IMR-90 (cell line): ENCODE measurements around the gene ROS1. TPM values are rescaled to one million over a fixed set of nuclear protein-coding genes. Genes with fewer than 3 reads are reported as not detected.

Experiments
- ATAC-seq: fragments of 200-7000 bp; cut with Tn5 transposase; 2 replicates; pipeline ENCODE4 v1.9.1; 2020; ENCODE audit warnings: low read depth, mild to moderate bottlenecking, moderate library complexity
- BruUV-seq: library from RNA; stranded (reverse); fragments of 400-500 nt; replicated peaks from 2 replicates; lab custom pipeline; 2021; lab: Mats Ljungman, UMichigan
- CTCF ChIA-PET: fragments of 300-600 bp; formaldehyde crosslinking; extraction: SDS; loops from one replicate; lab custom pipeline; 2021; ENCODE audit warnings: antibody characterized with exemption; lab: Yijun Ruan, JAX
- POLR2A ChIA-PET: fragments of 300-600 bp; sonication (Branson Sonifier 250); formaldehyde crosslinking; loops from one replicate; lab custom pipeline; 2022; ENCODE audit warnings: antibody characterized with exemption; ENCODE audit not compliant: unreplicated experiment; lab: Charles Lee
- DNase-seq: peaks from one replicate; pipeline ENCODE4 v3.0.0; 2013
- H2AFZ ChIP-seq: replicated peaks from 2 replicates; pipeline ENCODE3; 2013; ENCODE audit warnings: low read length, mild to moderate bottlenecking; ENCODE audit not compliant: poor library complexity
- H2AK5ac ChIP-seq: 2 replicates; pipeline ENCODE4 v1.6.1; 2013; ENCODE audit warnings: low read depth, low read length, inconsistent platforms
- H2AK9ac ChIP-seq: replicated peaks from 2 replicates; pipeline ENCODE3; 2013; ENCODE audit warnings: mild to moderate bottlenecking, low read depth, low read length, moderate library complexity; ENCODE audit not compliant: poor library complexity
- H2BK120ac ChIP-seq: 2 replicates; pipeline ENCODE4 v1.6.1; 2013; ENCODE audit warnings: low read depth, low read length, inconsistent platforms
- H2BK15ac ChIP-seq: 3 replicates; pipeline ENCODE4 v1.6.1; 2013; ENCODE audit warnings: low read depth, low read length, inconsistent platforms
- H2BK20ac ChIP-seq: 2 replicates; pipeline ENCODE4 v1.6.1; 2013; ENCODE audit warnings: low read depth, mild to moderate bottlenecking, inconsistent platforms, low read length, moderate library complexity
- H2BK5ac ChIP-seq: 2 replicates; pipeline ENCODE4 v1.6.1; 2013; ENCODE audit warnings: mild to moderate bottlenecking, low read depth, low read length, inconsistent platforms; ENCODE audit not compliant: poor library complexity, severe bottlenecking
- H3K14ac ChIP-seq: replicated peaks from 2 replicates; pipeline ENCODE4 v1.6.1; 2013; ENCODE audit warnings: low read depth, low read length, inconsistent platforms
- H3K18ac ChIP-seq: 2 replicates; pipeline ENCODE4 v1.6.1; 2013; ENCODE audit warnings: low read depth, low read length, control low read depth
- H3K23ac ChIP-seq: 2 replicates; pipeline ENCODE4 v1.6.1; 2013; ENCODE audit warnings: low read depth, low read length, inconsistent platforms
- H3K27ac ChIP-seq: 2 replicates; pipeline ENCODE4 v1.5.1; 2013; ENCODE audit warnings: mild to moderate bottlenecking, control low read depth, low read length; ENCODE audit not compliant: insufficient read depth
- H3K27me3 ChIP-seq: 2 replicates; pipeline ENCODE4 v1.6.1; 2013; ENCODE audit warnings: low read length; ENCODE audit not compliant: control insufficient read depth, insufficient read depth
- H3K36me3 ChIP-seq: 2 replicates; pipeline ENCODE4 v1.6.1; 2013; ENCODE audit warnings: low read length, mixed read lengths; ENCODE audit not compliant: control insufficient read depth, insufficient read depth
- H3K4ac ChIP-seq: 2 replicates; pipeline ENCODE4 v1.6.1; 2013; ENCODE audit warnings: low read depth, low read length, inconsistent platforms
- H3K4me1 ChIP-seq: 2 replicates; pipeline ENCODE4 v1.6.1; 2013; ENCODE audit warnings: low read length, mixed read lengths; ENCODE audit not compliant: control insufficient read depth, insufficient read depth
- H3K4me2 ChIP-seq: 2 replicates; pipeline ENCODE4 v1.6.1; 2013; ENCODE audit warnings: low read depth, mild to moderate bottlenecking, control low read depth, low read length, moderate library complexity
- H3K4me3 ChIP-seq: 2 replicates; pipeline ENCODE4 v1.5.1; 2013; ENCODE audit warnings: low read depth, mild to moderate bottlenecking, control low read depth, low read length, moderate library complexity; ENCODE audit not compliant: insufficient read depth
- H3K56ac ChIP-seq: 2 replicates; pipeline ENCODE4 v1.6.1; 2013; ENCODE audit warnings: low read length, inconsistent platforms; ENCODE audit not compliant: insufficient read depth; ENCODE audit errors: extremely low read depth
- H3K79me1 ChIP-seq, 2 experiments: 2 replicates each; pipeline ENCODE4 v1.6.1; 2013; ENCODE audit warnings: low read length in 2 of 2, inconsistent platforms in 1 of 2, low read depth in 1 of 2
- H3K9ac ChIP-seq: 2 replicates; pipeline ENCODE4 v1.6.1; 2013; ENCODE audit warnings: low read depth, low read length, control low read depth
- H3K9me1 ChIP-seq: 2 replicates; pipeline ENCODE4 v1.6.1; 2013; ENCODE audit warnings: low read length, inconsistent platforms; ENCODE audit not compliant: insufficient read depth
- H3K9me3 ChIP-seq: 2 replicates; pipeline ENCODE4 v1.6.1; 2013; ENCODE audit warnings: low read length; ENCODE audit not compliant: control insufficient read depth, insufficient read depth
- H4K20me1 ChIP-seq: 2 replicates; pipeline ENCODE4 v1.6.1; 2013; ENCODE audit warnings: low read length, inconsistent platforms; ENCODE audit not compliant: insufficient read depth
- H4K5ac ChIP-seq: 2 replicates; pipeline ENCODE4 v1.6.1; 2013; ENCODE audit warnings: mild to moderate bottlenecking, low read depth, low read length, control low read depth
- H4K8ac ChIP-seq, 2 experiments: 2 replicates each; pipeline ENCODE4 v1.6.1; 2013; ENCODE audit warnings: low read depth in 2 of 2, low read length in 2 of 2, control low read depth in 1 of 2, inconsistent platforms in 1 of 2
- H4K91ac ChIP-seq: 2 replicates; pipeline ENCODE4 v1.6.1; 2013; ENCODE audit warnings: low read depth, low read length, inconsistent platforms; ENCODE audit not compliant: insufficient read depth
- BHLHE40 ChIP-seq: fragments of 150-350 bp; IDR thresholded peaks from 2 replicates; pipeline ENCODE4 v1.6.1; 2016; ENCODE audit warnings: mild to moderate bottlenecking, low read depth, low read length
- CEBPB ChIP-seq: IDR thresholded peaks from 2 replicates; pipeline ENCODE4 v1.6.1; 2012; ENCODE audit warnings: low read depth, low read length, improper control_type of control experiment
- CHD1 ChIP-seq: IDR thresholded peaks from 2 replicates; pipeline ENCODE4 v1.6.1; 2012; ENCODE audit warnings: low read depth, low read length, improper control_type of control experiment
- CTCF ChIP-seq: conservative IDR thresholded peaks from 2 replicates; pipeline ENCODE4 v1.5.1; 2012; ENCODE audit warnings: mild to moderate bottlenecking, low read depth, low read length, improper control_type of control experiment
- ELK1 ChIP-seq: fragments of 150-350 bp; IDR thresholded peaks from 2 replicates; pipeline ENCODE4 v1.6.1; 2016; ENCODE audit warnings: low read depth, mild to moderate bottlenecking, low read length, moderate library complexity, borderline replicate concordance
- FOS ChIP-seq: fragments of 150-350 bp; IDR thresholded peaks from 2 replicates; pipeline ENCODE4 v1.6.1; 2016; ENCODE audit warnings: low read depth, low read length
- MAFK ChIP-seq: IDR thresholded peaks from 2 replicates; pipeline ENCODE4 v1.6.1; 2012; ENCODE audit warnings: low read depth, low read length, improper control_type of control experiment
- MAZ ChIP-seq: IDR thresholded peaks from 2 replicates; pipeline ENCODE4 v1.6.1; 2012; ENCODE audit warnings: low read depth, mild to moderate bottlenecking, low read length, improper control_type of control experiment, moderate library complexity, borderline replicate concordance
- NFE2L2 ChIP-seq: fragments of 150-350 bp; IDR thresholded peaks from 2 replicates; pipeline ENCODE4 v1.6.1; 2016; ENCODE audit warnings: low read depth, mild to moderate bottlenecking, low read length
- POLR2A ChIP-seq: IDR thresholded peaks from 2 replicates; pipeline ENCODE4 v1.6.1; 2012; ENCODE audit warnings: mild to moderate bottlenecking, low read depth, low read length
- RAD21 ChIP-seq: IDR thresholded peaks from 2 replicates; pipeline ENCODE4 v1.6.1; 2012; ENCODE audit warnings: low read length, improper control_type of control experiment
- RCOR1 ChIP-seq: IDR thresholded peaks from 2 replicates; pipeline ENCODE4 v1.6.1; 2012; ENCODE audit warnings: mild to moderate bottlenecking, low read length, improper control_type of control experiment; ENCODE audit not compliant: insufficient replicate concordance
- RFX5 ChIP-seq: IDR thresholded peaks from 2 replicates; pipeline ENCODE4 v1.8.0; 2012; ENCODE audit warnings: low read depth, mild to moderate bottlenecking, low read length, moderate library complexity
- SMC3 ChIP-seq: fragments of 150-350 bp; IDR thresholded peaks from 2 replicates; pipeline ENCODE4 v1.6.1; 2016; ENCODE audit warnings: low read depth, mild to moderate bottlenecking, antibody characterized with exemption, low read length, moderate library complexity
- WGBS, 2 experiments: methylation state at CpG; one replicate each; pipeline versions ENCODE4 v1.1.5 to v1.1.7; 2013; ENCODE audit warnings: missing lambda C conversion rate in 2 of 2; ENCODE audit not compliant: insufficient read length in 1 of 2; ENCODE audit errors: extremely low coverage in 2 of 2; 5-methylcytosine and 5-hydroxymethylcytosine counted together
- dilution Hi-C: fragments of 300-500 bp; cut with HindIII; formaldehyde crosslinking; loops from one replicate; pipeline ENCODE4 v1.14.3; 2018; ENCODE audit warnings: low sequenced_read_pairs; ENCODE audit not compliant: unreplicated experiment
- in situ Hi-C: fragments of 300-500 bp; cut with MboI; formaldehyde crosslinking; loops from 3 replicates; pipeline ENCODE4 v1.14.3; 2019; ENCODE audit warnings: low sequenced_read_pairs, inconsistent platforms, mixed read lengths
- intact Hi-C: fragments of 100-400 bp; cut with micrococcal nuclease; formaldehyde crosslinking; loops from 2 replicates; pipeline ENCODE4 v1.10.0; 2022
- polyA plus RNA-seq, 3 experiments: library from polyadenylated mRNA; depleted of rRNA; stranded (reverse); fragments of >200 nt; gene quantifications; 2 replicates each; pipeline ENCODE4 v1.2.3, GENCODE V29; 2012; ENCODE audit warnings: low replicate concordance in 1 of 3
- total RNA-seq: library from RNA; depleted of rRNA; stranded (reverse); fragments of >200 nt; gene quantifications from 2 replicates; pipeline ENCODE4 v1.2.3, GENCODE V29; 2012
- TF ChIP-seq, protein P1 (sequence below): fragments of 150-350 bp; IDR thresholded peaks from 2 replicates; pipeline ENCODE4 v1.6.1; 2017; ENCODE audit warnings: mild to moderate bottlenecking, antibody characterized with exemption, low read length, low read depth

Gene ROS1
- total and polyA plus RNA-seq, 2 of the 4 experiments (the other 2 are of a cell fraction) = under 0.01 to 0.03 TPM

GRCh38 chr6:117395164-117395563, 30.6 kb downstream of the ROS1 start:
- Histone ChIP-seq H2BK15ac (no peak overlapping the region), H4K91ac (no peak overlapping the region), H2AK5ac (no peak overlapping the region), H3K9ac (no peak overlapping the region), H2AFZ (no peak overlapping the region), H3K9me1 (no peaks in the 10 kb centered on the region), H2AK9ac (no peak overlapping the region), H2BK120ac (no peak overlapping the region), H3K4me3 (no peak overlapping the region), H3K23ac (no peak overlapping the region), H3K79me1 (no peaks in the 10 kb centered on the region), H2BK20ac (no peak overlapping the region), H4K8ac (no peak overlapping the region), H3K4ac (no peak overlapping the region), H4K20me1 (no peaks in the 10 kb centered on the region), H2BK5ac (no peak overlapping the region), H4K5ac (no peak overlapping the region), H3K36me3 (no peaks in the 10 kb centered on the region), H3K9me3 (no peaks in the 10 kb centered on the region), H3K27ac (no peak overlapping the region), H3K56ac (no peak overlapping the region), H3K18ac (no peak overlapping the region), H3K4me1 (no peaks in the 10 kb centered on the region), H3K4me2 (no peak overlapping the region), H3K14ac (no peak overlapping the region), H3K27me3 (no peaks in the 10 kb centered on the region; the same call in 1 of the 2 replicates)
- intact Hi-C loops = no loop called here
- TF ChIP-seq FOS (no peak), RAD21 (no peak), BHLHE40 (no peak), MAZ (no peak), CTCF (no peak), CEBPB (no peak), RCOR1 (no peak), RFX5 (no peak), NFE2L2 (no peak), ELK1 (no peak), POLR2A (no peak), CHD1 (no peak), SMC3 (no peak), MAFK (no peak)
- TF ChIP-seq, protein P1, sequence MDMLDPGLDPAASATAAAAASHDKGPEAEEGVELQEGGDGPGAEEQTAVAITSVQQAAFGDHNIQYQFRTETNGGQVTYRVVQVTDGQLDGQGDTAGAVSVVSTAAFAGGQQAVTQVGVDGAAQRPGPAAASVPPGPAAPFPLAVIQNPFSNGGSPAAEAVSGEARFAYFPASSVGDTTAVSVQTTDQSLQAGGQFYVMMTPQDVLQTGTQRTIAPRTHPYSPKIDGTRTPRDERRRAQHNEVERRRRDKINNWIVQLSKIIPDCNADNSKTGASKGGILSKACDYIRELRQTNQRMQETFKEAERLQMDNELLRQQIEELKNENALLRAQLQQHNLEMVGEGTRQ = no peak
- BruUV-seq = no TSS peak
- no CpG with 5 or more reads among the region's 1 CpG for WGBS, 2 experiments
- DNase-seq = no peak
- ChIA-PET POLR2A (no interaction called here), CTCF (no interaction called here)
- in situ Hi-C loops = no loop called here
- no peak for ATAC-seq
- dilution Hi-C loops = no loop called here
